GM21529 (cell line): ENCODE results near the gene PTPRD.

Experiments used
- ATAC-seq: cut with Tn5 transposase; IDR thresholded peaks from one replicate; pipeline ENCODE4 v1.9.1; 2021; ENCODE audit not compliant: unreplicated experiment

PTPRD gene

DNA sequence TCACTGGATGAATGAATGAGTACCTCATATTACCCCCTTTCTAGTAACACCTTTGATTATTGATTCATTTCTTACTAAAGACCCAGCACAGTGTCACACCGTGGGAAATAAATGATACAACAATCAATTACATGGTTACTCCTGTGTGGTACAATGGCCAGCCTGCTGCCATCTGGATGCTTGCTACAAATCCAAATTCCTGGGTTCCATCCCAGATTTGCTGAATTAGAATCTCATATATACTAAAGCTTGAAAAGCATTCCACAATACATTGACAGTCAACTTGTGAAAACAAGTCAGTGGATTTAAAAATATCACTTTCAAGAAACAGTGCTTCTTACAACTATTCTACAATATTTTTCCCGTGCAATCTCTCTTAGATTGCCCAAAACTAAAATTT lies 989.3 kb downstream of the PTPRD start:
- ATAC-seq = no peak

- no peak for ATAC-seq
These were observed 991.4 kb downstream of the PTPRD start for GRCh38 chr9:9621355-9621940.

DNA sequence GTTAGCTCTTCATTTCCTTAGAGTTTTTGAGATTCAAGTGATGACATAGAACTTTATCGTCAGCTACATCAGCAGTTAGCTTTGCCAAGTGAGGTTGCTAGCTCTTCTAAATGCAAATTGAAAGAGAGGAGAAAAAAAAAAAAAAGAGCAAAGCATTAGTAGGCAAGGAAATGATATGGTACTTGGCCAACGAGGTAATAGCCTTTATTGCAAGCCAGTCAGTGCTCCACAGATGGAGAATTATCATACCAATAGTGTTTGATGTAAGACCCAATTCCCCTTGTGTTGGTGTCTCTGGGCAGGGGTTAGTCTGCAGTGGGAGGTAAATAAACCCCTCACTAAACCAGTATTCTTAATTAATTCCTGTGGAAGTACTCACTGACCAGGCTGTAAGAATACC lies 992.1 kb downstream of the PTPRD start:
- no peak for ATAC-seq

- ATAC-seq = no peak
These were observed 997.7 kb downstream of the PTPRD start for GRCh38 chr9:9615086-9615485.

- no peak for ATAC-seq
These were observed 998.2 kb downstream of the PTPRD start for GRCh38 chr9:9614607-9615006.

GRCh38 chr9:9612755-9613154 lies 1000.0 kb downstream of the PTPRD start:
- ATAC-seq = no peak

GRCh38 chr9:9612270-9612669 lies 1000.5 kb downstream of the PTPRD start:
- ATAC-seq = peak; percentile 69

- ATAC-seq = no peak
These were observed 1007.1 kb downstream of the PTPRD start for GRCh38 chr9:9605681-9606080.

DNA sequence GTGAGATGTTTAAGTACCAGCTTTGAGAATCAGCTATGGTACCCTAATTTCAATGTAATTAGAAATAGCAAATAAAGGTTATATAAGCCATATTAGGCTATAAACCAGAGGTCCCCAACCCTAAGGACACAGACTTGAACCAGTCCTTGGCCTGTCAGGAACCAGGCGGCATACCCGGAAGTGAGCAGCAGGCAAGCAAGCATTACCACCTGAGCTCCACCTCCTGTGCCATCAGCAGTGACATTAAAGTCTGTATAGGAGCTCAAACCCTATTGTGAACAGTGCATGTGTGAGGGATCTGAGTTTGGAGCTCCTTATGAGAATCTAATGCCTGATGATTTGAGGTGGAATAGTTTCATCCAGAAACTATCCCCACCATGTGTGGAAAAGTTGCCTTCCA lies 1009.5 kb downstream of the PTPRD start:
- no peak for ATAC-seq

DNA sequence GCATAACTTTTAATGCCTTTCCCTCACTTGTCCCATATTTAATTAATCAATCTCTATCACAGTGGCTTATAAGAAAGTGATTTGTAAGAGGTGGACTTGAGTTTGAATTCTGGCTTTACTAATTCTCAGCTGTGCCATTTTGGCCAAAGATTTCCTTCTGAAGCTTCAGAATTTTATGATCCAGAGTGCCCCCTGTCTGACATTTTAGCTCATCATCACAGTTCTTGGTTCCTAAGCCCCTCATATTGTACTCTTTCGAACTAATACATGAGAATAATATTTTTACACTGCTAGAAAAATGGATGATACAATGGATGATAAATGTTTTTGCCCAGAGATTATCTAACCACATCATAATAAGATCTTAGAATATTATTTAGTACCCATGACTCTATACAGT lies 1014.1 kb downstream of the PTPRD start:
- ATAC-seq = no peak

DNA sequence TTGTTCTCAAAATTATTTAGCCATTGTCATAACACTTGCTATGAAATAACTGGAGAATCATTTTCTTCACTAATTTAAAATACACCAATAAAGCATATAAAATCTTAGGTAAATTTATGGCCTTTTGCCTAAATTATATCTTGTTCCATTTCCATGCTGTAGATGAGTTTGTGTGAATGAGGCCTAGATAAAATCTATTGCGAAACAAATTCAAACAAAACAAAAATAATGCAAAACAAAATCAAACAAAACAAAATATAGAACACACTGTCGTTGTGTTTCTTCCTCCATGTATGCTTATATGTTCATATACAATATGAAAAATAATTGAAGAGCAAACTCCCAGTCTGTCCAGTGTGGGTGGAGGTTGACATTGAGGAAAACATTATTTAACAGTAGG lies 1020.7 kb downstream of the PTPRD start:
- ATAC-seq = no peak

DNA sequence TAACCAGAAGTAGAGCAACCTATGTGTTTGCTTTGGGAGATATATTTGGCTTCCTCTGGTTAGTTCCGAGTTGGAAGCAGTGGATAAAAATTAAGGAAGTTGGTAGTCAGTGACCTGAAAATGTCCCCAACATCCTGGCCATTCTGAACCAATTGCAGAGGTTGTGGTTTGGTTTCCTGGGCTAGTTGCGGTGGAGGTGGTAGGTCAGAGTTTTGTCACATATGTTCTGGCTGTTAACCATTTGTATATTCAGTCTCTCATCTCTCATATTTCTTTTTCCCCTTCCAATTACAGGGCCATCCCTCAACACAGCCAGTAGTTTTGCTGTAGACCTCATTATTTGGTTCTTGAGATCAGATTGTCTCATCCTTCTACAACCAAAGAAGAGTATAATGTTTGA lies 1026.9 kb downstream of the PTPRD start:
- ATAC-seq = no peak

DNA sequence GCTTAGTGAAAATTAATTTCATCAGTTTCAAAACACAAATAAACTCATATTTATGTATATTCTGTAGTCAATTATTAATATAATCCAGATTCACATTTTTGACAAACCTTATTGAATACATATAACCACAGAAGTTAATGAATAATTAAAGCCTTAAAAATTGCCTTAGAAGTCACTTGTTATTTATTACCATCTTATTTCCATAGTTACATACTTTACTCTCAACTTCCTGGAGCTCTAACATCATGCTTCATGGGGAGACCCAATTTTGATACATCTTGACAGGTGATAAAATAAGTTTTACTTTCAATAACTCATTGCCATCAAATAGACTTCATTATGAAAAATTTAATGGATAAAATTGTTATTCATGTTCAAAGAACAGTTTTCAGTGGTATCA lies 1038.7 kb downstream of the PTPRD start:
- ATAC-seq = no peak

DNA sequence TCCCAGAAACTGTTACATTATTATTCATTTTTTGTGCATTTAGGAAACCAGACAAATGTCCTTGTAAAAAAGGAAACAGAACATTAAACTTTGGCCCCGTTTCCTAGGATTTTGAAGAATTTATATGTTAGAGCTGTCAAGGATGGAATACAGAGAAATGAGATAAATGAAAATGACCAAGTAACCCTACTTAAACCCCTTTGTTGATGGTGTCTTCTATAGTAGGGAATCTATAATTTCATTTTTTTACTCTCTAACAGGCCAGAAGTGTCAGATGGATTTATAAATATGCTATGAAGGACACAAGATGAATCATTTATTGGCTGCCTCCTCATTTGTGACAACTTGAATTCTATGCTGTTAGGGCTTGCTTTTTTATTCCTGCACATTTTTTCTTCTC lies 1047.1 kb downstream of the PTPRD start:
- no peak for ATAC-seq

- no peak for ATAC-seq
These were observed 1049.0 kb downstream of the PTPRD start for GRCh38 chr9:9563817-9564216.

GRCh38 chr9:9560382-9561035 lies 1052.3 kb downstream of the PTPRD start:
- ATAC-seq = no peak

DNA sequence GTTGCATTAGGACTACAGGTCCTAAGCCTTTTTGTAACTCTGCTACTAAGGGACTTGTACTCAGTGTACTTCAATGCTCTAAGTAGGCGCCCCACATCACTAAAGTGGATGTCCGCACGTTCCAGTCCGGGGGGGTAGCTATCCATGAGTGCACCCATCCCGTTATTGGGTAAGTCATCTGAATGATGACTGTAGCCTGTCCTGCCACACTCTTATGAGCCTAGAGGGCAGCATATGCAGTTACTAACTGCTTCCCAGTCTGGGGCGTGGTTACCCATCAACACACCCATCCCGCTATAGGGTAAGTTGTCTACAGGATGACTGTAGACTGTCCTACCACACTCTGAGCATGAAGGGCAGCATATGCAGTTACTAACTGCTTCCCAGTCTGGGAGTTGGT lies 1053.9 kb downstream of the PTPRD start:
- no peak for ATAC-seq

DNA sequence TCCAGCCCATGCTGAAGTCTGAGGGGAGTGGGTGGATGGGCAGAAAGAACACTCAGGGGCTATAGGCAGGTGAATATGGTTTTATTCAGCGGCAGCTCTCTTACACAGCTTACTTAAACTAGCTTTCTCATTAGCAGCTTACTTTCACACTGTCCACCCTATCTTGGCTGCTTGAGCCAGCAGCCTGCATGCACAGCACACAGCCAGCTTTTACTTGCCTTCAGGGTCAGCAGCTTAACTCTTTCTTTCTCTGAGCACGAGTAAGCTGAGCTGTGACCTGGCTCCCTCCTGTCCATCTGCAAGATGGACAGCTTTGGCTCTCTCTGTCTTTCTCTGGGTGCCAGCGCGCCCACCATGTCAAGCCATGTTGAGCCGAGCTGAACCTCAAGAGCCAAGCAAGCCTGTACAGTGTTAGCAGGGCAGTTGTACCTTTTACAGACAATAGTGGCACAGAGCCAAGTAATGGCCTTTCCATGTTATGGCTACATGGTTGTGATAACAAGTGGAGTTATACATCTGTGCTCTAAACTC lies 1054.9 kb downstream of the PTPRD start:
- no peak for ATAC-seq

DNA sequence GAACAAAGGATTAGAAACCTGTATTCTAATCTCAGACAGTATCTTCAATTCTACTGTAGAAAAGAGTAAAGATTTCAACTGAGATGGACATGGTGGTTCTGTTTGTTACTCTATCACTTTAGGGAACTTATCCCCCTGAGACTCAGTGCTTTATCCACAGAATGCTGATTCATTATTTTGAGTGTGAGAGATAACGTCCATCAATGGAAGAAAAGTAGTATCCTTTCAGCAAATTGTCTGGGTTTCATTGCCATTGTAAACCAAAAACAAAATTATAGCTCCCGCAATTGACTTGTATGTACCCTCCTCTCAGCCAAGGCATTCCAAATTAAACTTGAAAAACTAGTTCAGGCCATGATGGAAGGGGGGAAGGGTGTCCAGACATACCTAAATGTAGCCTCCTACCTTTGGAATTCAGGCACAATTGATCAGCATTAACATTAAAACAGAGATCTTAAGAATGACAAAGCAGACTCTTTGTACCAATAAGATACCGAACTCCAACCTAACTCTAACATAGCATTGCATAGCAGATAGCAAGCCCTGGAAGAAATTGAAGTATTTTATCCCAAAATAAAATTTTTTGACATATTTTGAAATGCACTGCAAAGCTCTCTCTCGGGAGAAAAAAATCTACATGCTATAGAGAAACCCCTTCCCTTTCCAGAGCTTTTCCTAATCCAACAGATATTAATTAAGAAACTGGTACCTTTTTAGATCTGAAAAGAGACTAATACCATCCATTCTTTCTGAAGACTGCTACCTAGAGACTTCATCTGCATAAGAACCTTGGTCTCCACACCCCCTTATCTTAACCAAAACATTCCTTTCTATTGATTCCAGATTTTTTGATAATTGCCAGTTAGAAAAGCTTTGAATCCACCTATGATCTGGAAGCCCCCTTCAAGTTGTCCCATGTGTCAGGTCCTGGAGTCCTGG lies 1055.7 kb downstream of the PTPRD start:
- no peak for ATAC-seq

DNA sequence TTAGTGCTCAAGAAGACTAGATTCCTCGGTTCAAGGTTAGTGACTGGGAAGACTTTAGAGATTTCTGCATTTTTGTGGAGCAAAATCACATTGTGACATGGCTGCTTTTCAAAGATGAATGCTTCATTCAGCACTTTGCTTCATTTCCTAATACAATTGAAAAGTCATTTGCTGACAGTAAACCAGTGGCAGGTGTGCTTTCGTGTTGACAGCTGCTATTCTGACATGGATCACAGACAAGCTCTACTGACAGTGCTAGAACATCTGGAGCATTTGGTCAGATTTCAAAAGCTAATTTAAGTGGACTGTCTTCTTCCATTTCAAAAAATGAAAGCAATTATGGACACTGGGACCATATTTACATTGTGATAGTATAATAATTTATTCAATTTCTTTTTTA lies 1060.1 kb downstream of the PTPRD start:
- ATAC-seq = no peak

DNA sequence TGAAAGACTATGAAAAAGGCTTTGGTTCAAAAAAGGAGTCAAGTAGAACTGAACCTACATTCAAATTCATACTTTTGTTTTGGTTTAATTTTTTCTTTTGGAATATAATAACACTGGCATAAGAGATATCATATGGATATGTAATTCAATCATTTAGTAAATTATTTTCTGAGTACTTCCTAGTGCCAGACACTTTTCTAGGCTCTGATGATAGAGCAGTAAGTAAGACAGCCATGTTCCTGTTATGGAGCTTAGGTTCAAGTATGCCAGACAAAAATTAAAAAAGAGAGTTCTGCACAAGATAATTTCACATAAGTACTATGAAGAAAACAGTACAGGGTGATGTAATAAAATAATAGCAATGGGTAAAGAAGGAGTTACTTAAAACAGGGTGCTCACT lies 1074.0 kb downstream of the PTPRD start:
- ATAC-seq = no peak

DNA sequence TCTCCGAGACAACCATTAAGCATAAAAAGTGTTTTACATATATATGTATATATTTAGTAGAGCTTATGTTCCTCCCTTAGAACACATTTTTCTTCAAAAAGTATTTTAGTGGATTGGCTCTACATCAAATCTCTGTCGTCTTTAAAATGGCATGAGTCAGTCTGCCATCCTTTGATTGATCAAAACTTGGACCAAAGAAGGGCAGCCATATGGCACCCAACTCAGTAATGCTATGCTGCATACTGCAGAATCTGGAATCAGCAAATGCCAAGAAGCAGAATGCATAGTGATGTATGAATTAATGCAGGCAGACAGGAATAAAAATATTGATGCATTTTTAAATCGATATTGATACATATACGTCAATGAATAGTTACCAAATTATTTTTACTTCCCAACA lies 1074.4 kb downstream of the PTPRD start:
- no peak for ATAC-seq
